Measurements from ENCODE around the gene TXLNB.
A peak's percentile ranks its signal among the peaks of the same experiment; 100 is the strongest.

The TXLNB gene

GRCh38 chr6:139291813-139292619 is at the start of gene TXLNB:
TSS of gene TXLNB (minus strand) at chr6:139291998. CDS start at chr6:139288899, 3,099 bp downstream.
- peak; percentile 71 for DNase-seq

DNA sequence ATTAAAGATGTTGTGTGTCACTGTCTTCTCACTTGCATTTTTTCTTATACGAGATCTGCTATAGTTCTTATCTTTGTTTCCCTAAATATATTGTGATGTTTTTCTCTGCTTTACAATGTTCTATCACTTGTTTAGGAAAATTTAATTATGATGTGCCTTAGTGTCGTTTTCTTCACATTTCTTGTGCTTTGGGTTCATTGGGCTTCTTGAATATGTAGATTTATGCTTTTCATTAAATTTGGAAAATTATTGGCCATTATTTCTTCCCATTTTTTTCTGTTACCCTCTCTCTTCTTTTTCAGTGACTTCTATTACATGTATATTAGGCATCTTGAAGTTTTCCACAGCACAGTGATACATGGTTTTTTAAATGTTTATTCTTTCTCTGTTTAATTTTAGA is 49.3 kb upstream of the TXLNB start:
- no peak for DNase-seq

DNA sequence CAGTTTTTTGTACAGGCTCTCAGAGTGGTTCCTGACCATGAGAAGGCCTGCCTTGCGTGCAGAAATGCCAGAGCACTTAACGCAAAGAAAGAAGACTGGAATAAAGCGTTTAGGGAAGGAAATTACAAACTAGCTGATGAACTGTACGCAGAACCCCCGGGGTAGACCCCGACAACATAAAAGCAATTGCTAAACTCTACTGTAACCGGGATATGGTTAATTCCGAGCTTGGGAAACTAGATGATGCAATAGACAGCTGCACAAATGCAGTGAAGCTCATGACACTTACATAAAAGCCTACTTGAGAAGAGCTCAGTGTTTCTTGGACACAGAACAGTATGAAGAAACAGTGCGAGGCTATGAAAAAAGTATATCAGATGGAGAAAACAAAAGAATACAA is 47.0 kb upstream of the TXLNB start:
- peak; percentile 91 for DNase-seq

DNA sequence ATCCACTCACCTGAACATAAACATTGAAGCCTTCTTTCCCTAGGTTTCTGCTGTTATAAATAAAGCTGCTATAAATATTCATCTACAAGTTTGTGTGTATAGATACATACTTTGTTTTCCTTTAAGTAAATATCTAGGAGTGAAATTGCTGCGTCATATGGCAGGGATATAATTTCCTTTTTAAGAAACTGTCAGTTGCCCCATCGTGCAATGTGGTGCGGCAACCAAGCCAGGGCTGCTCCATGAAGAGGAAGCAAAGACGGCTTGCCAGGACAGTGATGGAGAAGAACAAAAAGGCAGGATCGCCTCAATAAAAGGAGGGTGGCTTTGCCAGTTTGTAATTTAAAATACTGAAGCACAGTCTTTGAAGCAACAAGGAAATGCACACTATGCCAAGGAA is 46.0 kb upstream of the TXLNB start:
- peak; percentile 85 for DNase-seq

DNA sequence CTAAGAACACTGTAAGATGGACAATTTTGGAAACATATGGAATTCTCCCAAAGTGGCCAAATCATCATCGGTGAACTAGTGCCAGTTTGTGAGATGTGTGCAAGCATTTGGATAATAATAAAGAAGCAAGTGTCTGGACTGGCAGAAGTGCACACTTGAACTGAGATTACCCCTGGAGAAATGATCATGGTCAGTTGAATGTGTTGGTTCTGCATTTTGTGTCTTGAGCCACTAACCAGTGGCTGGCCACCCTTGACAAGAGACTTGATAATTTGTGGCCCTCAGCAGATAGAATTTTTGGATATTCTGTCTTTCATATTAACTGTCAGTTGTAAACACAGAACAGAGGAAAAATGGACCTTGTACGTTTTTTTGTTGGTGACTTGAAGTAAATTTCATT is 45.2 kb upstream of the TXLNB start:
- no peak for DNase-seq

DNA sequence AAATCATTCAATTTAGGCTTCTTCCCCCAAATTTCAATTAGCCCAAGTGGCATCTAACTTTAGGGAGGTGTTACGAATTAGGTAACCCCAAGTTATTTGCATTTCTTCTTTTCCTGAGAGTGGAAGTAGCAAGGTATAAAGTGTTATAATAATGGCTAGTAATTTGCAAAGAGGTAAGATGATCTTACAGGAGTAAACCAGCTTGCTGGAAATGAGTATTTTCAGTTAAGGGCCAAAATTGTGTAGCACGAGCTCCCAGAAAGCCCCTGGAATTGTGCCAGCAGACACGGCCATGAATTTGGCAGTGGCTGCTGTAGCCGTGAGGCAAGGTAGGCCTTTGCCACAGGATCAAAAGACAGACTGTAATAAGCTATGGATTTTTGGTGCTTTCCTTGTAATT is 44.7 kb upstream of the TXLNB start:
- DNase-seq, result peak; percentile 62

- DNase-seq, result no peak
These were observed 43.8 kb upstream of the TXLNB start for GRCh38 chr6:139335447-139336210.

- peak; percentile 92 for DNase-seq
These were observed 43.1 kb upstream of the TXLNB start for GRCh38 chr6:139334806-139335446.

- peak; percentile 58 for DNase-seq
These were observed 39.2 kb upstream of the TXLNB start for GRCh38 chr6:139330826-139331500.

DNA sequence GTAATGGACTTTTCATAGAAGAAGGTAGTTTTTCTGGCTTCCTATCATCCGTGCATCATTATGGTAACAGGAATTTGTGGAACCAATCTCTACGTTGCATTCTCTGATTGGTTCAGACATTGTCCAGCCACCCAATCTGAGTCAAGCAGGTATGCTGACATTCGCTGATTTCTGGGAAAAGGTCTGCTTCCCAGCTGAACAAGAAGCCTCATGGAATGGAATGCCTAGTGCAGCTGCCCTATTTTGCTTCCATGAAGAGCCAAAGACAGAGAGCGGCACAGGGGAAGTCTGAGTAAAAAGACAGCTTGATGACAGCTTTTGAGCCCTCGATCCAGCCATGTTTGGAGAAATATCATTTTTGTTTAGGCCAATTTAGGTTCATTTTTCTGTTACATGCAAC is 38.5 kb upstream of the TXLNB start:
- DNase-seq, result no peak

DNA sequence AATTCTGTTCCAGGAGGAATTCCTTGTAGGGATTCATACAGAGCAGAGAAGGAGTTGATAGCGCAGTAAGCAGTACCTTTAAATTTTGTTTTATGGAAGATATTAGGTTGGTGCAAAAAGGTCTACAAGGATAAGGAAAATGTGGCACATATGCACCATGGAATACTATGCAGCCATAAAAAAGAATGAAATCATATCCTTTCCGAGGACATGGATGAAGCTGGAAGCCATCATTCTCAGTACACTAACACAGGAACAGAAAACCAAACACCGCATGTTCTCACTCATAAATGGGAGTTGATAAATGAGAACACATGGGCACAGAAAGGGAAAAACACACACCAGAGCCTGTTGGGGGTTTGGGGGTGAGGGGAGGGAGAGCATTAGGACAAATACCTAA is 37.4 kb upstream of the TXLNB start:
- no peak for DNase-seq

GRCh38 chr6:139327038-139327437 is 35.2 kb upstream of the TXLNB start:
- DNase-seq, result no peak

GRCh38 chr6:139325686-139326085 is 33.9 kb upstream of the TXLNB start:
- DNase-seq, result no peak

- peak; percentile 58 for DNase-seq
These were observed 33.3 kb upstream of the TXLNB start for GRCh38 chr6:139325125-139325524.

DNA sequence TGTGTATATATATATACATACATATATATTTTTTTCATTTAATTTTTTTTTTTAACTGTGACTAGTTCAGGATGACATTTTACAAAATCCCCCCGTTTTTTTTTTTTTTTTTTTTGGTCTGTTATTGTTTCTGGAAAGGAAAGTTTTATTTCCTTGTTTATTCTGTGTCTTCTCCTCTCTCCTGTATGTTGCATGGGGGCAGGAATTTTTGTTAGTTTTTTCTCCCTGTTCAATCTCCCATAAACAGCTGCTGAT is 32.4 kb upstream of the TXLNB start:
- DNase-seq, result no peak

- peak; percentile 75 for DNase-seq
These were observed 31.9 kb upstream of the TXLNB start for GRCh38 chr6:139323511-139324300.

DNA sequence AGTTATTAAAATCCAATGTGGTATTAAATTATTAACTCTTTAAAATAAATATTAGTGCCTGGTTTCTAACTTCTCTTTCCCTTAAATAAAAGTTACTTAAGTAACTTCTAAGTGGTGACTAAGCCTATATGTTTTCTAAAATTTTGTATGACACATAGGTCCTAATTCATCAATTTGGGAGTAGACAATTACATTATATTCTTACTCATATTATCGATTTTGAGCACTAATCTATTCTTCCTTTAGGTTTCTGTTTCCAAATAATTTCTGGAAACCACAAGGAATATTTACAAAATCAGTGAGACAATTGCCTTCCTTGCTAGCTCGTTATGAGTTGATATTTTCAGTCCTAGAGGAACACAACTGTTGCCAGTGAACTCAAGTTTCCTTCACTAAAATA is 28.3 kb upstream of the TXLNB start:
- peak; percentile 38 for DNase-seq

- DNase-seq, result no peak
These were observed 25.0 kb upstream of the TXLNB start for GRCh38 chr6:139316622-139317317.

GRCh38 chr6:139313784-139314545 is 22.2 kb upstream of the TXLNB start:
- DNase-seq, result no peak

GRCh38 chr6:139313229-139313628 is 21.4 kb upstream of the TXLNB start:
- DNase-seq, result no peak

DNA sequence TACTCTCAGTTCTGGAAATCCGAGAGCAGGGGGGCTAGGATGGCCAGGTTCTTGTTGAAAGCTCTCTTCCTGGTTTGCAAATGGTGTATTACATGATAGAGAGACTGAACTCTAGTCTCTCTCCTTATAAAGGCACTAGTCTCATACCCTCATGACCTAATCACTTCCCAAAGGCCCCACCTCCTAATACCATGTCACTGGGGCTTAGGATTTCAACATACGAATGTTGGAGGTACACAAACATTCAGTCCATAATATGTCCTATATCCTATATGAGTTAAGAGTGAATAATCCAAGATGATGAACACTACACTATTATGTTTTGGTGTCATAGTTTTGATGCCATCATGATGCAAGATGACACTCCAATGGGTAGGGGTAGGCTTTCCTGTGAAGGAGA is 20.0 kb upstream of the TXLNB start:
- peak; percentile 76 for DNase-seq

Data from suppressor macrophage treated with lipopolysaccharide for 4 hours (primary cell).